GM12878 (cell line): ENCODE data around the gene ADM. TPM values are rescaled to one million over a fixed set of nuclear protein-coding genes. Genes with fewer than 3 reads are reported as not detected.

Experiments used
- ATAC-seq: fragments of 200-7000 bp; cut with Tn5 transposase; 3 replicates; pipeline ENCODE4 v1.9.1; 2020; ENCODE audit warnings: mild to moderate bottlenecking, moderate library complexity
- BruUV-seq: library from RNA; stranded (reverse); fragments of 400-500 nt; replicated peaks from 2 replicates; lab custom pipeline; 2021; lab: Mats Ljungman, UMichigan
- CTCF ChIA-PET: fragments of 300-600 bp; sonication (Branson Sonifier 250); formaldehyde crosslinking; extraction: SDS; loops from one replicate; lab custom pipeline; 2021; ENCODE audit warnings: inconsistent platforms; lab: Yijun Ruan, JAX
- POLR2A ChIA-PET: fragments of 350-600 bp; formaldehyde crosslinking; extraction: SDS; loops from one replicate; lab custom pipeline; 2021; ENCODE audit warnings: inconsistent platforms; lab: Charles Lee
- RAD21 ChIA-PET: fragments of 300-600 bp; sonication (Branson Sonifier 250); formaldehyde crosslinking; loops from one replicate; lab custom pipeline; 2023; ENCODE audit warnings: antibody characterized with exemption; ENCODE audit not compliant: unreplicated experiment; lab: Charles Lee
- SMC1A ChIA-PET: fragments of 300-600 bp; sonication (Branson Sonifier 250); formaldehyde crosslinking; loops from one replicate; lab custom pipeline; 2023; ENCODE audit not compliant: unreplicated experiment, uncharacterized antibody; lab: Charles Lee
- DNase-seq: peaks from one replicate; pipeline ENCODE4 v3.0.0-alpha.2; 2011; ENCODE audit warnings: low read depth, low spot score
- FAIRE-seq: peaks from 3 replicates; lab custom pipeline; 2011; peaks lifted over from hg19 to GRCh38; lab: Jason Lieb, UNC
- H2AFZ ChIP-seq: 2 replicates; pipeline ENCODE4 v1.6.0; 2011; ENCODE audit warnings: low read depth, low read length, control low read depth; ENCODE audit not compliant: control insufficient read depth
- H3K27ac ChIP-seq: 2 replicates; pipeline ENCODE4 v1.5.1; 2011; ENCODE audit warnings: control low read depth; ENCODE audit not compliant: control insufficient read depth, insufficient read depth
- H3K27me3 ChIP-seq, 2 experiments: replicated peaks in 1 of 2; 2 replicates each; pipeline versions ENCODE4 v1.6.0 to v1.6.1; 2011; ENCODE audit warnings: low read length in 1 of 2; ENCODE audit not compliant: control insufficient read depth in 2 of 2, insufficient read depth in 2 of 2
- H3K36me3 ChIP-seq, 2 experiments: 2 replicates each; pipeline ENCODE4 v1.5.1; 2011; ENCODE audit warnings: low read length in 1 of 2; ENCODE audit not compliant: control insufficient read depth in 2 of 2, insufficient read depth in 2 of 2
- H3K4me1 ChIP-seq: 2 replicates; pipeline ENCODE4 v1.6.1; 2011; ENCODE audit warnings: mild to moderate bottlenecking, low read length, moderate library complexity, mixed read lengths; ENCODE audit not compliant: control insufficient read depth, insufficient read depth
- H3K4me2 ChIP-seq: 2 replicates; pipeline ENCODE4 v1.6.0; 2011; ENCODE audit warnings: control low read depth; ENCODE audit not compliant: control insufficient read depth, insufficient read depth
- H3K4me3 ChIP-seq: fragments of 200-600 bp; sonication (generic); 2 replicates; pipeline ENCODE4 v1.5.1; 2016
- H3K79me2 ChIP-seq: 2 replicates; pipeline ENCODE4 v1.6.0; 2011; ENCODE audit warnings: low read length; ENCODE audit not compliant: control insufficient read depth, insufficient read depth
- H3K9ac ChIP-seq: 2 replicates; pipeline ENCODE4 v1.8.0; 2011; ENCODE audit warnings: low read length, control low read depth, mixed read lengths; ENCODE audit not compliant: control insufficient read depth, insufficient read depth
- H3K9me3 ChIP-seq: replicated peaks from 3 replicates; pipeline ENCODE4 v1.5.1; 2011; ENCODE audit warnings: mild to moderate bottlenecking, low read length; ENCODE audit not compliant: control insufficient read depth, insufficient read depth
- H4K20me1 ChIP-seq: 2 replicates; pipeline ENCODE4 v1.6.0; 2011; ENCODE audit not compliant: control insufficient read depth, insufficient read depth
- CHD2 ChIP-seq: IDR thresholded peaks from 2 replicates; pipeline ENCODE4 v1.6.1; 2011; ENCODE audit warnings: low read depth, low read length, improper control_type of control experiment, borderline replicate concordance
- CHD4 ChIP-seq: fragments of 200-600 bp; sonication (generic); IDR thresholded peaks from 2 replicates; pipeline ENCODE4 v1.6.1; 2016; ENCODE audit warnings: mild to moderate bottlenecking
- IRF3 ChIP-seq: fragments of 450-650 bp; IDR thresholded peaks from 2 replicates; pipeline ENCODE4 v1.6.1; 2014; ENCODE audit warnings: mild to moderate bottlenecking
- JUNB ChIP-seq: IDR thresholded peaks from 2 replicates; pipeline ENCODE4 v1.6.1; 2016; ENCODE audit warnings: antibody characterized with exemption, mild to moderate bottlenecking
- MYB ChIP-seq: fragments of 150-350 bp; IDR thresholded peaks from 2 replicates; pipeline ENCODE4 v1.6.1; 2014; ENCODE audit warnings: mild to moderate bottlenecking, low read depth, low read length, borderline replicate concordance
- RFX5 ChIP-seq: IDR thresholded peaks from 2 replicates; pipeline ENCODE4 v1.6.1; 2011; ENCODE audit warnings: low read depth, low read length, improper control_type of control experiment
- SUZ12 ChIP-seq: fragments of 200-600 bp; sonication (generic); IDR thresholded peaks from one replicate; pipeline ENCODE4 v1.6.1; 2018; ENCODE audit warnings: antibody characterized with exemption, mild to moderate bottlenecking; ENCODE audit not compliant: unreplicated experiment
- TCF12 ChIP-seq: IDR thresholded peaks from 2 replicates; pipeline ENCODE4 v1.6.1; 2011; ENCODE audit warnings: low read depth, mild to moderate bottlenecking, low read length
- ZNF24 ChIP-seq: fragments of 450-650 bp; IDR thresholded peaks from 2 replicates; pipeline ENCODE4 v1.6.1; 2017; ENCODE audit warnings: antibody characterized with exemption, mild to moderate bottlenecking
- ZNF622 ChIP-seq: fragments of 450-650 bp; IDR thresholded peaks from 2 replicates; pipeline ENCODE4 v1.6.1; 2017; ENCODE audit warnings: mild to moderate bottlenecking, inconsistent platforms
- WGBS: methylation state at CpG from one replicate; pipeline ENCODE4 v1.1.6; 2016; ENCODE audit warnings: low lambda C conversion rate; ENCODE audit not compliant: insufficient replicate concordance, insufficient coverage; ENCODE audit errors: missing lambda C conversion rate; 5-methylcytosine and 5-hydroxymethylcytosine counted together
- in situ Hi-C: fragments of 300-500 bp; cut with MboI; formaldehyde crosslinking; loops from 9 replicates; pipeline ENCODE4 v1.14.3; 2018; ENCODE audit warnings: mixed read lengths
- intact Hi-C: fragments of 100-400 bp; cut with micrococcal nuclease; formaldehyde crosslinking; loops from one replicate; pipeline ENCODE4 v1.14.2; 2022; ENCODE audit not compliant: unreplicated experiment
- polyA plus RNA-seq, 11 experiments: library from polyadenylated mRNA; depleted of rRNA in 4 of 11; unstranded in 6 of 11; stranded (reverse) in 5 of 11; fragments of >200 nt; fragmentation: Nextera tagmentation in 4 of 11; fragmentation: Illumina TruSeq in 1 of 11; extraction: Ambion mirVana in 4 of 11; extraction: Trizol in 1 of 11; gene quantifications; 1 replicate in 1 of 11; 2 replicates in 10 of 11; pipeline versions ENCODE4 v1.2.1 to v1.2.3, GENCODE V29; 2011 to 2016; ENCODE audit warnings: inconsistent platforms in 2 of 11, missing spikeins in 2 of 11, low read depth in 1 of 11
- total RNA-seq, 4 experiments: library from RNA; depleted of rRNA in 3 of 4; stranded (reverse); fragments of >200 nt in 3 of 4; fragmentation: Illumina TruSeq in 1 of 4; extraction: Trizol in 1 of 4; gene quantifications; 2 replicates each; pipeline versions ENCODE4 v1.2.1 to v1.2.3, GENCODE V29; 2013 to 2021
- TF ChIP-seq, protein P1 (sequence below): IDR thresholded peaks from 2 replicates; pipeline ENCODE4 v1.6.1; 2012; ENCODE audit warnings: mild to moderate bottlenecking, low read depth, low read length

ADM gene
- total and polyA plus RNA-seq, 10 of the 15 experiments (the other 5 are each of a cell fraction or from before 2014, with no cell fraction given) = 0.11 to 4.2 (median 0.21) TPM; not detected in 7

DNA sequence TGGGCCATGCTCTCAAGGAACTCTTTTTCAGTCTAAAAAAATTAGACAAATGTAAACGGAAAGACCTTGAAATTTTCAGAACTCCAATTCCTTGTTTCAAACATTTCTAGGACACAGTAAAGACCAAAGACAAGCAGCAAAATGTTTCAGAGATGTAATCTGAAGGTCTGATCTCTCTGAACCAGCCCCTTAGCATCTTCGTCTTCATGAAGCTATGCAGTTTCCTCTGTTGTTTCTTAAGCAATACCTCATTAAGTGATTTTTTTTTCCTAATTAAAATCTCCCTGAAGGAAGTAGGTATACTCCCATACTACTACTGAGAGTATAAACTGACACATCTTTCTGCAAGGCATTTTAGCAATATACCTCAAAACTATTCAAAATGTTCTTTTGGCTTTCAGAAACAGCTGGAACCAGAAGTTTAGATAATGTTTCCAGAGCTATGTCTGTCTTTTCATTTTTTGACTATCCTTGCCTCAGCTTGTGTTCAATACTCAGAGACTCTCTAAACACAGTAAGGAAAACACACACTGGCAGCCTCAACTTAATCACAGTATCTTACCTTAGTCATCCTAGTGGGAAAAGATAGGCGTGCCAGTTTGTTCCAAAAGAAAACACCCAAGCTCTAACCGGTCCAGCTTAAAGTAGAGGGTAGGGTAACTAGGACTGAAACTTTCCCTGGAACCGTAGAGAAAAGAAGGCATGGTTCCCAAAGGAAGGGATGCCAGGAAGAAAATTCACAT is 36.0 kb upstream of the ADM start (continued):
- no peak for TF ChIP-seq IRF3
- no peak for TF ChIP-seq SUZ12
- no peak for TF ChIP-seq CHD2
- no peak for TF ChIP-seq RFX5
- TF ChIP-seq, all 136 proteins: peak for 0

DNA sequence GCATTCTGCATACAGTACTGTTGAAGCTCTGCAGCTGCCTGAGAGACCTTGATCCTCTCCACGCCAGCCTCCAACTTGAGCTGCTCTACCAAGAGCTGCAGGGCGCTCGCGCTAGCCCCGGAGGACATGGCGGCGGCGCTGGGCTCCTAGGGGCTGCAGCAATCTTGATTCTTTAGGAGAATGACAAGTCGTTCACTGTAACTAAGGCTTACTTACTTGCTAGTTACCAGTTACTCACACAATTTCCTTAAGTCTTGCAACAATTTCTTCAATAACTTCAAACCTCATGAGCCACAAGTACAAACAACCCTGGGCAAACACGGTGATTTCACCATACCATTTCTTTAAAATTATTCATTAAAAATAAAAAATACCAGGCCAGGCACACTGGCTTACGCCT is 32.7 kb upstream of the ADM start:
- intact Hi-C loops (no loop called here), in situ Hi-C loops (no loop called here)
- no TSS peak for BruUV-seq
- ATAC-seq (no peak), DNase-seq (no peak), FAIRE-seq (no peak)
- Histone ChIP-seq H3K9me3 (no peaks in the 10 kb centered on the region), H3K27me3 (no peaks in the 10 kb centered on the region; a peak in 1 of 4 replicates), H3K79me2 (no peaks in the 10 kb centered on the region), H4K20me1 (no peaks in the 10 kb centered on the region), H3K4me2 (no peak overlapping the region), H3K9ac (no peak overlapping the region), H3K4me1 (no peaks in the 10 kb centered on the region), H3K27ac (no peak overlapping the region), H3K36me3 (no peaks in the 10 kb centered on the region), H3K4me3 (no peak overlapping the region), H2AFZ (no peak overlapping the region)
- 78% methylated on average over 11 of the region's 11 CpGs for WGBS
- TF ChIP-seq CHD4 (no peak), MYB (no peak), ZNF622 (no peak), TCF12 (no peak), JUNB (no peak), ZNF24 (no peak)
- TF ChIP-seq, protein P1, sequence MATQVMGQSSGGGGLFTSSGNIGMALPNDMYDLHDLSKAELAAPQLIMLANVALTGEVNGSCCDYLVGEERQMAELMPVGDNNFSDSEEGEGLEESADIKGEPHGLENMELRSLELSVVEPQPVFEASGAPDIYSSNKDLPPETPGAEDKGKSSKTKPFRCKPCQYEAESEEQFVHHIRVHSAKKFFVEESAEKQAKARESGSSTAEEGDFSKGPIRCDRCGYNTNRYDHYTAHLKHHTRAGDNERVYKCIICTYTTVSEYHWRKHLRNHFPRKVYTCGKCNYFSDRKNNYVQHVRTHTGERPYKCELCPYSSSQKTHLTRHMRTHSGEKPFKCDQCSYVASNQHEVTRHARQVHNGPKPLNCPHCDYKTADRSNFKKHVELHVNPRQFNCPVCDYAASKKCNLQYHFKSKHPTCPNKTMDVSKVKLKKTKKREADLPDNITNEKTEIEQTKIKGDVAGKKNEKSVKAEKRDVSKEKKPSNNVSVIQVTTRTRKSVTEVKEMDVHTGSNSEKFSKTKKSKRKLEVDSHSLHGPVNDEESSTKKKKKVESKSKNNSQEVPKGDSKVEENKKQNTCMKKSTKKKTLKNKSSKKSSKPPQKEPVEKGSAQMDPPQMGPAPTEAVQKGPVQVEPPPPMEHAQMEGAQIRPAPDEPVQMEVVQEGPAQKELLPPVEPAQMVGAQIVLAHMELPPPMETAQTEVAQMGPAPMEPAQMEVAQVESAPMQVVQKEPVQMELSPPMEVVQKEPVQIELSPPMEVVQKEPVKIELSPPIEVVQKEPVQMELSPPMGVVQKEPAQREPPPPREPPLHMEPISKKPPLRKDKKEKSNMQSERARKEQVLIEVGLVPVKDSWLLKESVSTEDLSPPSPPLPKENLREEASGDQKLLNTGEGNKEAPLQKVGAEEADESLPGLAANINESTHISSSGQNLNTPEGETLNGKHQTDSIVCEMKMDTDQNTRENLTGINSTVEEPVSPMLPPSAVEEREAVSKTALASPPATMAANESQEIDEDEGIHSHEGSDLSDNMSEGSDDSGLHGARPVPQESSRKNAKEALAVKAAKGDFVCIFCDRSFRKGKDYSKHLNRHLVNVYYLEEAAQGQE = no peak
- ChIA-PET CTCF (no interaction called here), SMC1A (no interaction called here), POLR2A (no interaction called here), RAD21 (no interaction called here)
